RPMI8226 (cell line): ENCODE measurements around the gene PASK.
"Not testable (repeated sequence)": the region's sequence is repeated elsewhere in the genome, so short reads cannot be mapped to it uniquely, and the experiment has no call there.

Experiments
- DNase-seq: peaks from one replicate; pipeline ENCODE4 v3.0.0-alpha.2; 2015

The PASK gene

DNA sequence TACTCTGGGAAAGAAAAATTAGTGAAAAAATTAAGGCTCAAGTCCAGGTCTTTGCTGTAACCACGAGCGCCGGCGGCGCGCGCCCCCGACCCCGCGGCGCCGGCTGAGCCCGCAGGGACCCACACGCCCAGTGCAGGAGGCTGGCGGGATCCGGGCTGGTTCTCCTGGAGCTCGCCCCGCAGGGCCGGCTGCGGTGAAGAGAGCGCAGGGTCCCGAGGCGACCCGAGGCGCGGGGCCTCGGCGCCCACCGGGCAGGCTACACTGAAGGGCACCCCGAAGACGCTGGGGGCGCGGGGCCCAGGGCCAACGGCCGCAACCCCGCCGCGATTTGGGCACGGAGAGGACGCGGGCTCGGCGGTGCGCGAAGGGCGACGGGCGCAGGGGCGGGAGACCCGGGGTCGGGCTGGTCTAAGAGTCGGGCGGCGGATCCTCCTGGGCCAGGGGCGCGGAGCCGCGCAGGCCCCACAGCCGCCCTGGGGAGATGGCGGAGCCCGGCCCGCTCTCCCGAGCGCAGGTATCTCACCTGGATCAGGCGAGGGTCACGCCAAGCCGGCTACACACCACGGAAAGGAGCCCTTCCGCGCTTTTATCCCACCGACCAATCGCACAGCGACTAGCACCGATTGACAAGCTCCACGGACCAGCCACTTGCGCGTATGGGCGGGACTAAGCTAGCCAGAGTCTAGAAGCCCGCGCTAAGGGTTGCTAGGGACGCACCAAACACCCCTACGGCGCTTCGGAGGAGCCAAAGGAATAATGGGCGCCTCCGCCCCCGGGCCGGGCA is at the start of gene PASK:
Gene PASK (minus strand): TSS at position 582 of the 784 bp plus-strand sequence. CDS start 6,440 bp downstream, outside the sequence.
- peak; percentile 94 for DNase-seq

DNA sequence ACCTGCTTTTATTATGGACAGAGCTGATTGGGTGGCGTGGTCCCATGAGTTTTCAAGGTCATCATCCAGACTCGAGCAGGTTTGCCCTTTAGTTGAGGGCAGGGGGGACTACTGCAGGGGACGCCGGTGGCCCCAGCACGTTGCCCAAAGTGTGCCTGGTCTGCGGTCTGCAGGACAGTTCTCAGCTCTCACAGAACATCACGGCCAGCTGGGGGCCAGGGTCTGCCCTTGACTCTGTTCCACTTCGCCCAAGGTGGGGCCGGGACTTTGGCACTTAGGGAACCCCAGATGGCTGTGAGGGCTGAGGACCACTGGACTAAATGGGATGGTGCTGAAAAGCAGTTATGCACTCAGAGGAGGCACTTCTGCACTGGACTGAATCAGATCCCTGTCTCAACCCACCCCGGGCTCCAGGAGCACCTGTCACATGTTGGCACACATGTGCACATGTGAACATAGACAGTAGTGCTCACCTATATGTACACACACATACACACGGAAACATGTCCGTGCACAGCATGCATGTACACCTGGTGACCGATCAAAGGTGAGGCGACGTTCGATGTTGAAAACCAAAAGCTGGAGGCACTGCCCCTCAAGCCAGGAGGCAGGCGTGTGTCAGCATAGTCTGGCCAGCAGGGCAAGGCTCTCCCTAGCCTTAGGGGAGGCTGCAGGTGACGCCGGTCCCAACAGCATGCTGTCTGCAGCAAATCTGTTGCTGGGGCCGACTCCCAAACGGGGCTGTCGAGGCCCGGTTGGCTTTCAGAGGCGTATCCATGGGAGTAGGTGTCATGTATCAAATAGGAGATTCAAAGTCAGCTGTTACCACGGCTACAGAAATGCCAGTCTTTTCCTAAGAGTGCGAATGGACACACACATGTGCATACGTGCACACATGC is 49.4 kb upstream of the PASK start:
- DNase-seq, result no peak

GRCh38 chr2:241197947-241198346 is 48.7 kb upstream of the PASK start:
- DNase-seq, result no peak

DNA sequence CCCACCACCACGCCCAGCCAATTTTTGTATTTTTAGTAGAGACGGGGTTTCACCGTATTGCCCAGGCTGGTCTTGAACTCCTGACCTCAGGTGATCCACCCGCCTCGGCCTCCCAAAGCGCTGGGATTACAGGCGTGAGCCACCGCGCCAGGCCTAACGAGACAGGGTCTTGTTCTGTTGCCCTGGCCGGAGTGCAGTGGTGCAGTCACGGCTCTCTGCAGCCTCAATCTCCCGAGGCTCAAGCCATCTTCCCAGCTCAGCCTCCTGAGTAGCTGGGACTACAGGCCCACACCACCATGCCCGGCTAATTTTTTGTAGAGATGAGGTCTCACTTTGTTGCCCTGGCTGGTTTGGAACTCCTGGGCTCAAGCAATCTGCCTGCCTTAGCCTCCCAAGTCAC is 48.0 kb upstream of the PASK start:
- not testable (repeated sequence) for DNase-seq

DNA sequence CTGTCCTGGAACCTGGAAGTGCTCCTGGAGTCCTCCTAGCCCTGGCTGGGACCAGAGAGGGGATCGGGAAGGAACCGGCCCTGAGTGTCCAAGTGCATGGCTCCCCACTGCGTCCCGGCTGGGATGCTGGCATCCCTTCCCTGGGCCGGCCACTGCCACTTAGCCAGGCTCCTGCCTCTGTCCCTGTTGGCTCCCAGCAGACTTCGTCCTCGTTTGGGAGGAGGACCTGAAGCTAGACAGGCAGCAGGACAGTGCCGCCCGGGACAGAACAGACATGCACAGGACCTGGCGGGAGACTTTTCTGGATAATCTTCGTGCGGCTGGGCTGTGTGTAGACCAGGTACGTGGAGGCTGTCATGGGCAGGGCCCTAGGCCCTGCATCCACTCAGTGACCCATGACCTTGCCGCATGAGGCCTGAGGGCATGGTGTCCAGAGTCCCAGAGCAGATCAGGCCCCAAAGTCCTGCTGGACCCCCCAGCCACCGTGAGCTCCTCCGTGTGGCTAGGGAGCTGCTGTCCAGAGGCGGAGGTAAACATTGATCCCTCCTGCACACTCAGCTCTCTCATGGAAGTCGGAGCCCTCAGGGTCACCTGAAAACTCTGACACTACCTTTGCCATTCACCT is 46.3 kb upstream of the PASK start:
- no peak for DNase-seq

DNA sequence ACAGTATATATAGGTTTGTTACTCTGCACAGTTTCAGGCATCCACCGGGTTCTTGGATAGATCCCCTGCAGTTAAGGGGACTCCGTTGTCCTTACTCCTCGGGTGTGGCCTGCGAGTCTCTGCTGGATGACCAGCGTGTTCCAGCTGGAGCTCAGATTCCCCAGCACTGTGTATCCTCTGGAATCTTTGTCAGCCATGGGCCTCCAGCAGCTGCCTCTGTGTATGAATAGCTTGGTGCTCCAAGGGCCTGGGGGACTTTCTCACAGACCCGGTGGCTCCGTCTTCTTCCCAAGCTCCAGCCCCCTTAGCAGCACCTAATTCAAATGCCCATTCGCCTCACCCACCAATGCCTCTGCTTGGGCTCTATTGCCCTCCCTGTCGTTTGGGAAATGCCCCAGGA is 45.5 kb upstream of the PASK start:
- DNase-seq, result no peak

- no peak for DNase-seq
Observed at GRCh38 chr2:241193271-241193670, 44.0 kb upstream of the PASK start.

GRCh38 chr2:241191081-241191480 is 41.8 kb upstream of the PASK start:
- DNase-seq, result no peak

DNA sequence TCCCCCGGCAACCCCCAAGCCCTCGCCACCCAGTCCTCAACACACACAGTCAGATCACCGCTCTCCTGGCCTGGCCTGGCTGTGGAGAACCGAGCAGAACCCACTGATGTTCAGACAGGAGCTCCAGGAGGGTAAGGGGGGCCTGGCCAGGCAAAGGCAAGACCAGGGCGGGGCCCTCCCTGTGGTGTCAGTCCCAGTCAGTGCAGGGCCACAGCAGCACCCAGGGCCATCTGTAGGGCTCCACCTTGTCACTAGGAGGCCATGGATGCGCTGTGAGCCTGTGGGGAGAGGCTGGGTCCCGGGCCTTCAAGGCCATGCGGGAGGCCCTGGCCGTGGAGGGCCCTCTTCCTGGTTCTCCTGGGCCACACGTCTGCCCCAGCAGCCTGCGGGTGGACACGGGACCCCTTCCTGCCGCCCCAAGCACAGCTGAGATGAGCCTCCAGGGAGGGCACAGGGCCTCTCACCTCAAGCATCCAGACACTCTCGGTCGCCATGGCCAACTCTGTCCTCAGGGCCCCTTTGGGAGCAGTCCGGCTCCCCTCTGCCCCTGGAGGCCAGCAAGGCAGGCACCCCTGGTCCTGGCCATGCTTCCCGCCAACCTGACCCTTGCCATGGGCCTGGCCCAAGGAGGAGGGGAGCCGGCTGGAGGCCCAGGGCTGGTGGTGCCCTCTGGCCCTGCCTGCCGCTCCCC is 41.2 kb upstream of the PASK start:
- DNase-seq, result no peak

DNA sequence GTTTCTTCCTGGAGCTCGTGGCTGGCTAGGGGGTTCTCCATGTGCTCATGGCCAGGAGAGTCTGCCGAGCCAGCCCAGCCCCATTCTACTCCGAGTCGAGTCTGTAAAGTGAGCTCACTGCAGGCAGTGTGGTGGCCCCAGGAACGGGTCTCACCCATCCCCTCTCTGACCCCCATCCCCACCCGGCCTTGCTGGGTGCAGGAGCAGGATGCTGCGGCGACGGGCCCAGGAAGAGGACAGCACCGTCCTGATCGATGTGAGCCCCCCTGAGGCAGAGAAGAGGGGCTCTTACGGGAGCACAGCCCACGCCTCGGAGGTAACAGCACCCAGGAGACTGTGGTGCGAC is 40.6 kb upstream of the PASK start:
- no peak for DNase-seq

DNA sequence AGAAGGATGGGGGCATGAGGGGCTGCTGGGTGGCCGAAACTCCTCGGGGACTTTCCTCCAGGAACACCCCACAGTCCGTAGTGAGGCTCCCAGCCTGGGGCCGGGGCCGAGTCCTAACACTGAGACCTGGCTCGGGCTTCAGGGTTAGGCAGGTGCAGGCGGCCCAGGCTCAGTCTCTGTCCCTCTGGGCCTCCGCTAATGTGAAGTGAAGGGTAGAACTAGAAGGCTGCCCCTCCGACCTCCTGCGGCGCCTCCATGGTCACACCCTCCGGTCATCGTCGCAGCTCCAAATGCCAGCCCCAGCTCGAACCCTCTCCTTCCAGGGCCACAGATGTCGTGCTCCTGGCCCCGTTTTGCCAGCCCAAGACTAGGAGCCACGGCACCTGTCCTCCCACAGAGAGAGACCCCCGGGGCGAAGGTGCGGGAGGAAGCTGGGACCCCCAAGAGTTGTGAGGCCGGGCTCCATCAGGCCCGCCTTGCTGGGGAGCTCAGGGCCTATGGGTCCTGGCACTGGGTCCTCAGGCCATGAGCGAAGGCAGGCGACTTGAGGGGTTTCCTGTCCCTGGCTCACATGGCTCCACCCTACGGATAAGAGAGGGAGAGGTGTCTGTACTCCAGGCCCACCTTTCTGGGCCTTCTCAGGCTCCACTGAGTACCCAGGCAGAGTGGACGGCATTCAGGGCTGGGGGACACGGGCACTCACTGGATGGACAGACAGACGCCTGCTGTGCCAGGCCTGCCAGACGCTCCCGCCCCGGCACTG is 40.0 kb upstream of the PASK start:
- no peak for DNase-seq

DNA sequence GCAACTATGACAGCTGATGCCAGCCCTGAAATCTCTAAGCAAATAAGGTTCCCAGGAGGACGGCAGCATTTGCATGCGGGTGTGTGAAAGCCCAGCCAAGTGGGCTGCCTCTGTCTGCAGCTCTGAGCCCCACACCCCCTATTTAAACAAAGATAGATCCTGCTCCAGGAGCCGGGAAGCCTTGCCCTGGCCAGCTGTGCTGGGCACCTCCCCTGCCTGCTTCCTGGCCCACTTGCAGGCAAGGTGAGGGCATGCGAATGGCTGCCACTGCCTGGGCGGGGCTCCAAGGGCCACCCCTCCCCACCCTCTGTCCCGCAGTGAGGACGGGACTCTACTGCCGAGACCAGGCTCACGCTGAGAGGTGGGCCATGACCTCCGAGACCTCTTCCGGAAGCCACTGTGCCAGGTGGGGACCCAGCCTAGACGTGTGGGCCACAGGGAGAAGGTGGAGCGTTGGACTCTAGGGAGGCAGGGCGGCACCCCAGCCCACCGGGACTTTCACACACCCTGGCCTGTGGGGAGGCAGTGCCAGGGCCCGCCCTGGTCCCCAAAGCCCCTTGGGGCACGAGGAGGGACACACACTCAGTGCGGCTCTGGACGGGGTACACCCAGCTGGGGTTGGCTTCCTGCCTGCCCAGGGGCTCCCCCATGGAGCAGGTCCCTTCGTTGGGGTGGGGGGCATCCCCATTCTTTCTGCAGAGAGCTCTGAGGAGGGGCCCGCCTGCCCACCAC is 39.3 kb upstream of the PASK start, which contains the start of gene ANO7:
Gene ANO7 (plus strand): TSS at position 317 of the 732 bp plus-strand sequence. CDS start 1,387 bp downstream, outside the sequence.
- no peak for DNase-seq

GRCh38 chr2:241187918-241188234 is 38.6 kb upstream of the PASK start:
- no peak for DNase-seq

- DNase-seq, result no peak
Observed at GRCh38 chr2:241187101-241187917, 38.0 kb upstream of the PASK start.

GRCh38 chr2:241185961-241186360 is 36.7 kb upstream of the PASK start:
- no peak for DNase-seq

DNA sequence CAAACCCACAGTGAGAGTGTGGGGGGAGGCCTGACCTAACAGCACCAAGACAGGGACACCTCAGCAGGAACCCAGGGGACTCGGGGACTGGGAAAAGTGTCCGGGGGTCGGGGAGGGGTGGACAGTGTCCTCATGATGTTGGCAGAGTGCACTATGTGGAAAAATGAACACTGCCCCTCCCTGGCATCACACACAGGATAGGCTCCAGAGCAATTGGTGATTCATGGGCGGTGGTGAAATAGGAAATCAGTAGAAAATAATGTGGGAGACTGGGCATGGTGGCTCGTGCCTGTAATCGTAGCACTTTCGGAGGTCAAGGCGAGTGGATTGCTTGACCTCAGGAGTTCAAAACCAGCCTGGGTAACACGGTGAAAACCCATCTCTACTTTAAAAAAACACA is 35.6 kb upstream of the PASK start:
- no peak for DNase-seq

GRCh38 chr2:241183221-241183620 is 33.9 kb upstream of the PASK start:
- no peak for DNase-seq

- no peak for DNase-seq
Observed at GRCh38 chr2:241182531-241183133, 33.4 kb upstream of the PASK start.

GRCh38 chr2:241182126-241182525 is 32.9 kb upstream of the PASK start:
- DNase-seq, result no peak

DNA sequence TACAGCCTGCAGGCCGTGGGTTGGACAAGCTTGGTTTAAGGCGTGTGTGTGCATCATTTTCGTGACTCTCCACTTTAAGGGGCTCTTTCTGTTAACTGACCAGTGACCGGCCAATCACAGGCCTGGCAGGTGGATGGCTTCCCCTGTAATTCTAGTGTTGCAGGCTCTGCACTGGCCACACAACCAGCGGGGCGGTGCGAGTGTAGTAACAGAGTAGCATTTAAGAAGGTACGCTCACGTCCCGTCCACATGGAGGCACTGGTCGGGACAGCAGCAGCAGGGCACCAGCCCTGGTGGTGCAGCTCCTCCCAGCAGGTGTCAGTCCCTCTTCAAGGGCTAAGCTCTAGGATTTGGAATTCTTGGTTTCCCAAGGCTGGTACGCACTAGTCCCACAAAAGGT is 31.2 kb upstream of the PASK start:
- no peak for DNase-seq
